SK-N-SH (cell line): ENCODE measurements around the gene HAPLN2.

Experiments used
- CTCF ChIP-seq: fragments of 200-600 bp; sonication (generic); IDR thresholded peaks from 2 replicates; pipeline ENCODE4 v1.6.1; 2017; ENCODE audit warnings: antibody characterized with exemption, mild to moderate bottlenecking, moderate library complexity
- POLR2AphosphoS5 ChIP-seq: IDR thresholded peaks from 2 replicates; pipeline ENCODE4 v1.6.1; 2012; ENCODE audit warnings: low read depth, low read length
- SIN3A ChIP-seq: IDR thresholded peaks from 2 replicates; pipeline ENCODE4 v1.6.1; 2012; ENCODE audit warnings: low read depth, mild to moderate bottlenecking, low read length, moderate library complexity, borderline replicate concordance
- TAF1 ChIP-seq: IDR thresholded peaks from 2 replicates; pipeline ENCODE4 v1.6.1; 2012; ENCODE audit warnings: low read depth, mild to moderate bottlenecking, low read length, moderate library complexity, borderline replicate concordance

GRCh38 chr1:156581661-156582387, 37.4 kb upstream of the HAPLN2 start:
- TF ChIP-seq CTCF (no peak), SIN3A (no peak), TAF1 (no peak), POLR2AphosphoS5 (no peak)
